Ovary (tissue), 9 donors: ENCODE measurements around the gene ENSA. TPM values are rescaled to one million over a fixed set of nuclear protein-coding genes. Genes with fewer than 3 reads are reported as not detected.
"Not testable (repeated sequence)": the region's sequence is repeated elsewhere in the genome, so short reads cannot be mapped to it uniquely, and the experiment has no call there.

Experiments used
- DNase-seq, 5 donors: peaks; one replicate each; pipeline ENCODE4 v3.0.0-alpha.2; 2019 to 2020
- H3K27ac ChIP-seq, 2 donors: fragments of 200-600 bp; one replicate each; pipeline versions ENCODE4 v1.5.1 to v1.8.0; 2019 to 2022
- H3K27me3 ChIP-seq: fragments of 200-600 bp; one replicate; pipeline ENCODE4 v1.8.0; 2022
- H3K36me3 ChIP-seq: fragments of 200-600 bp; sonication (generic); one replicate; pipeline ENCODE4 v1.5.1; 2019
- H3K4me1 ChIP-seq: one replicate; pipeline ENCODE4 v1.8.1; 2013; ENCODE audit warnings: mild to moderate bottlenecking, moderate library complexity; ENCODE audit not compliant: insufficient read depth
- H3K4me3 ChIP-seq: fragments of 200-600 bp; sonication (generic); one replicate; pipeline ENCODE4 v1.5.1; 2017
- H3K9me3 ChIP-seq, 2 donors: fragments of 200-600 bp in 1 of 2; sonication (generic) in 1 of 2; one replicate each; pipeline versions ENCODE4 v1.5.1 to v1.8.1; 2013 to 2019; ENCODE audit warnings: mild to moderate bottlenecking in 1 of 2, moderate library complexity in 1 of 2
- CTCF ChIP-seq, 3 donors: fragments of 450-650 bp in 2 of 3; fragments of 200-600 bp in 1 of 3; IDR thresholded peaks; one replicate each; pipeline versions ENCODE4 v1.5.1 to v1.8.0; 2016 to 2022; ENCODE audit warnings: antibody characterized with exemption in 3 of 3, mild to moderate bottlenecking in 1 of 3
- EP300 ChIP-seq: sonication (generic); formaldehyde crosslinking; IDR thresholded peaks from one replicate; pipeline ENCODE4 v1.6.1; 2017; ENCODE audit warnings: antibody characterized with exemption
- POLR2A ChIP-seq: fragments of 450-650 bp; IDR thresholded peaks from one replicate; pipeline ENCODE4 v1.6.1; 2017; ENCODE audit warnings: antibody characterized with exemption, mild to moderate bottlenecking, moderate library complexity
- WGBS, 3 donors: extraction: QIAGEN DNeasy Blood & Tissue Kit in 1 of 3; methylation state at CpG; one replicate each; pipeline versions ENCODE4 v1.1.5 to v1.1.7; 2013 to 2017; 5-methylcytosine and 5-hydroxymethylcytosine counted together
- intact Hi-C, 4 donors: fragments of 100-400 bp; cut with DNase I; formaldehyde crosslinking; loops; one replicate each; pipeline versions ENCODE4 v1.11.0 to v1.15.1; 2022 to 2023
- polyA plus RNA-seq, 2 donors: library from polyadenylated mRNA; stranded (reverse); fragments of 200-250 nt in 1 of 2; fragments of 350-450 nt in 1 of 2; fragmentation: Illumina TruSeq in 1 of 2; extraction: RNeasy Lipid Tissue Mini Kit (QIAGEN cat#74804) in 1 of 2; gene quantifications; one replicate each; pipeline ENCODE4 v1.2.3, GENCODE V29; 2013 to 2014
- total RNA-seq, 7 donors: library from RNA; depleted of rRNA in 2 of 7; stranded (reverse); fragments of >200 nt in 2 of 7; fragmentation: NEBNext Ultra II Directional in 3 of 7; extraction: Animal tissue kit (Norgen Biotek cat#: 25700) in 3 of 7; gene quantifications; one replicate each; pipeline versions ENCODE4 v1.1.0 to v1.2.4, GENCODE V29; 2016 to 2023
- donor health status: DM: no; HTN: no; CAD: no; lungs with moderate emphysema.
- donor health status: DM: no; HTN: no; CAD: no.
- donor health status: Bipolar disorder and iron deficiency.
- donor health status: DM: yes; HTN: yes; CAD: no.
- donor health status: DM: no; HTN: no; CAD: no.
- donor health status: DM: yes; HTN: yes; CAD: no.

Gene ENSA
- total and polyA plus RNA-seq, 9 donors = 111 to 196 (median 152) TPM

GRCh38 chr1:150649441-150650075 is 20.1 kb upstream of the ENSA start:
- Histone ChIP-seq H3K36me3 (no peaks in the 10 kb centered on the region), H3K4me1 (peaks cover 4% of the 10 kb centered on the region), H3K27me3 (no peaks in the 10 kb centered on the region), H3K9me3 (no peaks in the 10 kb centered on the region), H3K27ac (no peak overlapping the region), H3K4me3 (no peak overlapping the region)
- TF ChIP-seq EP300 (no peak), CTCF (IDR thresholded peaks at IDR 0.05) (no peak), POLR2A (no peak)
- DNase-seq = no peak
- intact Hi-C loops = no loop called here
- 89 to 93% (median 91%) methylated on average over 5 of the region's 5 CpGs for WGBS, 3 donors

GRCh38 chr1:150642296-150642695 is 12.9 kb upstream of the ENSA start:
- H3K4me1 ChIP-seq = no peaks in the 10 kb centered on the region
- DNase-seq = no peak
- H3K36me3 ChIP-seq = no peaks in the 10 kb centered on the region
- TF ChIP-seq POLR2A (no peak), CTCF (IDR thresholded peaks at IDR 0.05) (no peak), EP300 (no peak)
- no peak overlapping the region for H3K4me3 ChIP-seq
- H3K27me3 ChIP-seq = no peaks in the 10 kb centered on the region
- 30 to 44% (median 38%) methylated on average over 4 of the region's 4 CpGs for WGBS, 3 donors
- no peak overlapping the region for H3K27ac ChIP-seq
- H3K9me3 ChIP-seq = no peaks in the 10 kb centered on the region
- intact Hi-C loops = no loop called here

- H3K4me1 ChIP-seq, intact Hi-C loops, DNase-seq, H3K27me3 ChIP-seq, H3K27ac ChIP-seq, H3K9me3 ChIP-seq, H3K36me3 ChIP-seq, H3K4me3 ChIP-seq: not testable (repeated sequence)
- WGBS, 3 donors = 83% methylated on average over 9 of the region's 9 CpGs
These were observed 11.9 kb upstream of the ENSA start for GRCh38 chr1:150641126-150641815.

- H3K27me3 ChIP-seq, H3K36me3 ChIP-seq, intact Hi-C loops, H3K27ac ChIP-seq, H3K4me1 ChIP-seq, DNase-seq, H3K4me3 ChIP-seq, H3K9me3 ChIP-seq: not testable (repeated sequence)
- WGBS, 3 donors = 91 to 94% (median 92%) methylated on average over 6 of the region's 6 CpGs
These were observed 9.0 kb upstream of the ENSA start for GRCh38 chr1:150638430-150638829.

GRCh38 chr1:150634839-150635622 is 5.6 kb upstream of the ENSA start:
- H3K4me1 ChIP-seq, H3K27me3 ChIP-seq, H3K9me3 ChIP-seq, H3K27ac ChIP-seq, DNase-seq, H3K36me3 ChIP-seq, H3K4me3 ChIP-seq, intact Hi-C loops: not testable (repeated sequence)
- WGBS, 3 donors = 61 to 74% (median 73%) methylated on average over 14 to 17 of the region's 17 CpGs
